GM23338 (cell line): ENCODE results near the gene SPTBN2.

Source experiments
- CTCF ChIP-seq, 2 experiments: fragments of 200-600 bp in 1 of 2; sonication (generic) in 1 of 2; conservative IDR thresholded peaks; 2 replicates each; pipeline versions ENCODE4 v1.5.1 to v1.6.1; 2016 to 2017; ENCODE audit warnings: antibody characterized with exemption in 2 of 2, low read depth in 2 of 2, mild to moderate bottlenecking in 2 of 2, moderate library complexity in 1 of 2
- EZH2phosphoT487 ChIP-seq: fragments of 200-600 bp; sonication (generic); IDR thresholded peaks from one replicate; pipeline ENCODE4 v1.8.1; 2018; ENCODE audit warnings: antibody characterized with exemption; ENCODE audit not compliant: unreplicated experiment

GRCh38 chr11:66705587-66706335 lies 23.3 kb downstream of the SPTBN2 start:
- TF ChIP-seq EZH2phosphoT487 (no peak), CTCF (conservative IDR thresholded peaks at IDR 0.05; ENCODE audit: low read depth in 2 of 2) (no peak)
